Breast epithelium (tissue), 4 donors: ENCODE results near the gene ABCG5. TPM values are rescaled to one million over a fixed set of nuclear protein-coding genes. Genes with fewer than 3 reads are reported as not detected.

Source experiments
- DNase-seq, 2 donors: peaks; one replicate each; pipeline ENCODE4 v3.0.0-alpha.2; 2019; ENCODE audit warnings: low spot score in 2 of 2
- H3K27ac ChIP-seq, 2 donors: fragments of 200-600 bp; sonication (generic) in 1 of 2; one replicate each; pipeline ENCODE4 v1.5.1; 2016 to 2019; ENCODE audit warnings: mild to moderate bottlenecking in 1 of 2
- H3K27me3 ChIP-seq, 2 donors: fragments of 200-600 bp; sonication (generic) in 1 of 2; one replicate each; pipeline versions ENCODE4 v1.5.1 to v1.6.0; 2017 to 2019; ENCODE audit warnings: control low read depth in 1 of 2, mild to moderate bottlenecking in 1 of 2
- H3K36me3 ChIP-seq: fragments of 200-600 bp; one replicate; pipeline ENCODE4 v1.5.1; 2019
- H3K4me1 ChIP-seq, 2 donors: fragments of 200-600 bp; sonication (generic); one replicate each; pipeline ENCODE4 v1.5.1; 2016 to 2019; ENCODE audit warnings: control low read depth in 1 of 2
- H3K4me3 ChIP-seq, 3 donors: fragments of 200-600 bp; sonication (generic); 1 replicate in 2 of 3; 2 replicates in 1 of 3; pipeline ENCODE4 v1.5.1; 2016 to 2019; ENCODE audit warnings: mild to moderate bottlenecking in 3 of 3, moderate library complexity in 2 of 3
- H3K9me3 ChIP-seq, 2 donors: fragments of 200-600 bp; sonication (generic) in 1 of 2; one replicate each; pipeline ENCODE4 v1.5.1; 2016 to 2019; ENCODE audit warnings: control low read depth in 1 of 2
- CTCF ChIP-seq, 3 donors: fragments of 450-650 bp; IDR thresholded peaks; one replicate each; pipeline ENCODE4 v1.5.1; 2016 to 2017; ENCODE audit warnings: antibody characterized with exemption in 3 of 3, mild to moderate bottlenecking in 3 of 3, moderate library complexity in 3 of 3
- POLR2A ChIP-seq: fragments of 450-650 bp; IDR thresholded peaks from one replicate; pipeline ENCODE4 v1.6.1; 2016; ENCODE audit warnings: antibody characterized with exemption, mild to moderate bottlenecking, moderate library complexity
- POLR2AphosphoS5 ChIP-seq, 3 donors: sonication (generic); formaldehyde crosslinking; IDR thresholded peaks; one replicate each; pipeline ENCODE4 v1.6.1; 2017; ENCODE audit warnings: antibody characterized with exemption in 3 of 3
- intact Hi-C: fragments of 100-400 bp; cut with DNase I; formaldehyde crosslinking; loops from one replicate; pipeline ENCODE4 v1.15.1; 2023; ENCODE audit warnings: low total_unique reads
- total RNA-seq, 3 donors: library from RNA; depleted of rRNA; stranded (reverse); fragments of >200 nt; gene quantifications; one replicate each; pipeline ENCODE4 v1.1.0, GENCODE V29; 2016

Gene ABCG5
- total RNA-seq, 3 donors from 2014 or later = not detected

GRCh38 chr2:43774617-43775016 lies 64.0 kb downstream of the ABCG5 start:
- H3K4me3 ChIP-seq = peak overlapping the region; percentile 71 to 80 (median 72)
- TF ChIP-seq CTCF (IDR thresholded peaks at IDR 0.05) (no peak), POLR2A (no peak), POLR2AphosphoS5 (IDR thresholded peaks at IDR 0.05) (no peak)
- peaks cover 6% of the 10 kb centered on the region for H3K36me3 ChIP-seq
- intact Hi-C loops = no loop called here
- H3K4me1 ChIP-seq = no peaks in the 10 kb centered on the region
- no peaks in the 10 kb centered on the region for H3K27me3 ChIP-seq
- no peak for DNase-seq
- peak overlapping the region; percentile 89 to 95 for H3K27ac ChIP-seq
- H3K9me3 ChIP-seq = no peaks in the 10 kb centered on the region

- Histone ChIP-seq H3K27ac (peak within 1 kb of the TSS; percentile 89 to 95), H3K4me3 (peak within 1 kb of the TSS; percentile 71 to 80 (median 72)), H3K36me3 (peaks cover 6% of the 10 kb centered on the region), H3K9me3 (no peaks in the 10 kb centered on the region), H3K4me1 (no peaks in the 10 kb centered on the region), H3K27me3 (no peaks in the 10 kb centered on the region)
- peak; percentile 80 to 92 (median 82) for TF ChIP-seq POLR2AphosphoS5 (IDR thresholded peaks at IDR 0.05)
- TF ChIP-seq CTCF (IDR thresholded peaks at IDR 0.05) = no peak
- TF ChIP-seq POLR2A = peak; percentile 57
- intact Hi-C loops = no loop called here
- peak; percentile 83 to 86 for DNase-seq
Observed at GRCh38 chr2:43773876-43774613, 64.6 kb downstream of the ABCG5 start, which contains the start of gene DYNC2LI1. Gene DYNC2LI1, plus strand, starts transcription at chr2:43774039. Its CDS starts 100 bp downstream, at chr2:43774139.

DNA sequence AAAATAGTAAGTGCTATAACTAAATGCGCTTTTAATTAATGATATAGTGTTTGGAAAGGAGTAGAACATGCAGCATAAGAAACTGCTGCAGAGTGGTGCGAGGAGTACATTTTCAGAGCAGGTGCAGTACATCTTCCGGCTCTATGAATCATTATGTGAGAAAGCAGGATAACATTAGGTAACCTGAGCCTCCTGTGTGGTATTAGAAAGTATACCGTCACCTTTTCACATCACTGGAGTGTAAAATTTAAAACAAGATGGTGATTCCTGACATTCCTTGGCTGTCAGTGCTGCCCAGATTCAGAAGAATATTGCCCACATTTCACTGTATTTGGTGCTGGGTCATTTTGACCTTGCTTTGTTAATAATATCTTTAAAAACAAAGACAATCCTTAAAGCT lies 72.6 kb downstream of the ABCG5 start:
- H3K27me3 ChIP-seq = no peaks in the 10 kb centered on the region
- no peaks in the 10 kb centered on the region for H3K9me3 ChIP-seq
- no peak for DNase-seq
- H3K27ac ChIP-seq = peak overlapping the region in 1 of 2 donors; percentile 35
- H3K36me3 ChIP-seq = no peaks in the 10 kb centered on the region
- no peaks in the 10 kb centered on the region for H3K4me1 ChIP-seq
- TF ChIP-seq POLR2AphosphoS5 (IDR thresholded peaks at IDR 0.05) (no peak), CTCF (IDR thresholded peaks at IDR 0.05) (no peak)
- intact Hi-C loops = no loop called here
- H3K4me3 ChIP-seq = no peak overlapping the region

DNA sequence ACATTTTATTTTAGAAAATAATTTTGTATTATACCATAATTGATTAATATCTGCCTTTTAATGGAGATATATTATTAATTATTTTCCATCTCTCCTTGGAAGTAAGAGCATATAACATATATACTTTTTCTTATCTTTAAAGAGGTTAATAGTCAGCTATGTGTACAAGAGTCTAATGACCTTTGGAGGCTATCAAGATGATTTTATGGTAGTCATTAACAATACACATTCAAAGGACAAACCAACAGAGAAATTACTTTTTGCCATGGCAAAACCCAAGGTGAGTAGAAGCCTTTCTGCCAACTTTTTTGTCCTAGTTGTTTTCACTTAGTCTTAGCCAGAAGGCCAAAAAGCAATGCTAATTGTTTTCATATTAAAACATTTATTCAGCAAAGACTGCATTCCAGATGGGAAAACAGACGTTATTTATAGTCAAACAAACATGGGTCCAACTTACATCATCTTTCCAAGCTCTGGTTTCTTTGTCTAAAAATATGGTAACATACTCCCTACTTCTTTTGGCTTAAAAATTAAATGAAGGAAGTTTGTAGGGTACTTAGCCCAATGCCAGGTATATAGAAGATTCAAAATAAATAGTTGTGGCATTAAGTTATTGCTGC lies 74.4 kb downstream of the ABCG5 start:
- H3K27ac ChIP-seq = peak overlapping the region; percentile 56 to 82
- H3K36me3 ChIP-seq = no peaks in the 10 kb centered on the region
- H3K4me3 ChIP-seq = no peak overlapping the region
- no peaks in the 10 kb centered on the region for H3K9me3 ChIP-seq
- no peaks in the 10 kb centered on the region for H3K27me3 ChIP-seq
- no peaks in the 10 kb centered on the region for H3K4me1 ChIP-seq
- no peak for TF ChIP-seq POLR2AphosphoS5 (IDR thresholded peaks at IDR 0.05)
- no peak for TF ChIP-seq CTCF (IDR thresholded peaks at IDR 0.05)
- TF ChIP-seq POLR2A = no peak
- DNase-seq = no peak
- intact Hi-C loops = no loop called here

DNA sequence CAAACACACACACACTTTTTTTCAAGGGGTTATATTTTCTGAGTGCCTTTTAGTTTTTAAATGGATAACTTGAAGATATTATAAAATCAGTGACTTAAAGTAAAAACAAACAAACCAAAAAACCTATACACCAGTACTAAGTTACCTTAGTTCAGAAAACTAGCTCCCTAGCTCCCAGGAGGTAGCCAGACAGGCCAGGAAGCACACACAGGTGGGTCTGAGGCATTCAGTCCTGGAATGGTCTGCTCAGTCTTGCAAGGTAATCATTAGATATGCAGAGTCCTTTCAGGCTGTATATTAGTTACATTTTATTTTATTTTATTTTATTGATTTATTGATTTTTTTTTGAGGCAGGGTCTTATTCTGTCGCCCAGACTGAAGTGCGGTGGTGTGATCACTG lies 75.5 kb downstream of the ABCG5 start:
- H3K4me3 ChIP-seq = no peak overlapping the region
- H3K4me1 ChIP-seq = no peaks in the 10 kb centered on the region
- H3K27ac ChIP-seq = no peak overlapping the region
- no peaks in the 10 kb centered on the region for H3K9me3 ChIP-seq
- TF ChIP-seq CTCF (IDR thresholded peaks at IDR 0.05) = no peak
- TF ChIP-seq POLR2A = no peak
- no peak for TF ChIP-seq POLR2AphosphoS5 (IDR thresholded peaks at IDR 0.05)
- H3K36me3 ChIP-seq = no peaks in the 10 kb centered on the region
- no peaks in the 10 kb centered on the region for H3K27me3 ChIP-seq
- intact Hi-C loops = no loop called here
- no peak for DNase-seq
